HAP-1 (cell line): ENCODE measurements around the gene COX6A2.

Experiments used
- DNase-seq, 2 experiments: peaks; one replicate each; pipeline ENCODE4 v3.0.0-alpha.2; 2016 to 2020; ENCODE audit warnings: low spot score in 2 of 2
- H3K27me3 ChIP-seq: fragments of 250-450 bp; sonication (Bioruptor Pico); 2 replicates; pipeline ENCODE4 v1.5.1; 2020; ENCODE audit warnings: low read depth, mild to moderate bottlenecking, moderate library complexity
- H3K36me3 ChIP-seq: fragments of 250-450 bp; sonication (Bioruptor Pico); replicated peaks from 2 replicates; pipeline ENCODE4 v1.5.1; 2020; ENCODE audit warnings: mild to moderate bottlenecking
- H3K4me1 ChIP-seq: fragments of 250-450 bp; sonication (Bioruptor Pico); 2 replicates; pipeline ENCODE4 v1.5.1; 2020; ENCODE audit warnings: mild to moderate bottlenecking
- H3K4me3 ChIP-seq: fragments of 250-450 bp; sonication (Bioruptor Pico); 2 replicates; pipeline ENCODE4 v1.5.1; 2020; ENCODE audit warnings: mild to moderate bottlenecking, moderate library complexity
- H3K9me3 ChIP-seq: fragments of 250-450 bp; sonication (Bioruptor Pico); 2 replicates; pipeline ENCODE4 v1.5.1; 2020; ENCODE audit warnings: mild to moderate bottlenecking, moderate library complexity
- in situ Hi-C: fragments of 300-500 bp; cut with MboI; formaldehyde crosslinking; loops from 3 replicates; pipeline ENCODE4 v1.14.3; 2020; ENCODE audit warnings: low sequenced_read_pairs, inconsistent platforms, mixed read lengths

COX6A2 gene

DNA sequence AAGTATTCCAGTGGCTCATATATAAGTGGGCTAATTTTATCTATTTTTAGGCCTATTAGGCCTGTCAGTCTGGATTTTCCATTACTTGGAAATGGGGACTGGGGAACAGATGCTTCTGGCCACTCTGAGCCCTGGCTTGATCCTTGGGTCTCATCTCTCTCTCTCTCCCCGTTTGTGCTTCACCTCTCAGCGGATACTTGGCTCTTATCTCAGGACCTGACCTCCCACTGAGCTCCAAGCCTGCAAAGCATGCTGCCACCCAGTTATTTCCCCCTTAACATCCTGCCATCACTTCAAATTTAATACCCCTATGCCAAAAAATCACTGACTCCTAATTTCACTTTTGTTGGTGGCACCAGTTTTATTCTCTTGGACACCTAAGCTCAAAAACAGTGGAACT lies 10.3 kb upstream of the COX6A2 start:
- in situ Hi-C loops = no loop called here
- no peaks in the 10 kb centered on the region for H3K9me3 ChIP-seq
- DNase-seq = no peak
- H3K36me3 ChIP-seq = no peaks in the 10 kb centered on the region
- H3K4me3 ChIP-seq = no peak overlapping the region
- H3K4me1 ChIP-seq = peaks cover 4% of the 10 kb centered on the region; the same call in 1 of the 2 replicates
- no peaks in the 10 kb centered on the region for H3K27me3 ChIP-seq

DNA sequence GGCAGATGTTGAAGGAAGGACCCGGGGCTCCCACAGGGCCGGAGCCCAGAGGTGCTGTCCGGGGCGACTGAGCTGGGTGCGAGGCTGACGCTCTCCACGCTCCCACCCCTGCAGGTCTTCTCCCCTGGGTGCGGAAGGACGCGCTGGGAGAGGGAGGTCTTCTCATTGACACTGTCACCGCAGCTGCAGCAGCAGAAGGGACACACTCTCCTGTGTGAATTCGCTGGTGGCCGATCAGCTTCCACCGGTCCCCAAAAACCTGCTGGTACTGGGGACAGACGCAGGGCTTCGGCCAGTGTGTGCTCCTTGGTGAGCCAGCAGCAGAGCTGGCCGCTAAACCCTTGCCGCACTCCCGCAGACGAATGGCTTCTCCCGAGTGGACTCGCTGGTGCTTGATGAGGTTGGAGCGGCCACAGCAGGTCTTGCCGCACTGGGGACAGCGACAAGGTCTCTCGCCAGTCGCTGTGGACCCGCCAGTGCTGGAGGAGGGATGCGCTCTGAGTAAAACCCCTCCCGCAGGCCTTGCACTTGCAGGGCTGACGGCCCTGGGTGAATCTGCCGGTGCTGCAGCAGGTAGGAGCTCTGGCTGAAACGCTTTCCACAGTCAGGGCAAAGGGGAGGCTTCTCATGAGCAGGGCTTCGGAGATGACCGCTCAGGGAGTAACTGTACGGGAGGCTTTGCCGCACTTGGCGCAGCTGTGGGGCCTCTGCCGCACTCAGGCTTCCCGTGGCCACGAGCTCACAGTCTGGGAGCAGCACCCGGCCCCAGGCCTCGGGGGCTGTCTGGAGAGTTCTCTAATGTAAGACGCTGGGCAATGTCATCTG lies 8.3 kb upstream of the COX6A2 start:
- Histone ChIP-seq H3K36me3 (no peaks in the 10 kb centered on the region), H3K9me3 (no peaks in the 10 kb centered on the region), H3K4me3 (no peak overlapping the region), H3K27me3 (no peaks in the 10 kb centered on the region), H3K4me1 (no peaks in the 10 kb centered on the region)
- DNase-seq = no peak
- in situ Hi-C loops = no loop called here

DNA sequence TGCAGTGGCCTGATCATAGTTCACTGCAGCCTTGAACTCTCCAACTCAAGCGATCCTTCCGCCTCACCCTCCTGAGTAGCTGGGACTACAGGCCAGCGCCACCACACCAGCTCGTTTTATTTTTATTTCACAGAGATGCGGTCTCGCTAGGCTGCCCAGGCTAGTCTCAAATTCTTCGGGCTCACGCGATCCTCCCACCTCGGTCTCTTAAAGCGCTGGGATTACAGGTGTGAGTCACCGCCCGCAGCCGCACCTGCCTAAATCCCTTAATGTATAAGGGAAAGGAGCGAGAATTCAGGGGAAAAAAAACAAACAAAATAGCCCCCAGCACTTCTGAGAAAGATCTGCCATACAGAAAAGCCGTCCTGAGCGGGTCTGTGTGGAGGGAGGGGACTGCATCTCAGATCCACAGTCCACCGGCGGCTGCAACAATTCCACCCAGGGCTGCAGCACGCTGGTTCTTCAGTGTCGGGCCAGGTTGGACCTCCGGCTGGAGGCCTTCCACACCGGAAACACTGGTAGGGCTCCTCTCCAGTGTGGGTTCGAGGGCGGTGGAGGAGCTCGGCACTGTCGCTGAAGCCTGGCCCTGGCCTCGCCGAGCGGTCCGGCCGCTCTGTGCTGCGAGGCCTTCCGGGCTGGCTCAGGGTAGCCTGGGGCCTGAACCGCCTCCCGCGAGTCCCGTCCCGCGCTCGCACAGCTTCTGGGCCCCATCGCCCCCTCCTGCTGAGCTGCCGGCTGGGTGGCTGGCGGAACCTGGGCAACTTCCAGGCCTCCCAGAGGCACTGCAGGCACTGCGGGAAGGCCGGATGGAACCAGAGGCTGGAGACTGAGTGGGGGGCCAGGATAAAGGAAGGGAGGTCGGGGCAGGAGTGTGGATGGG lies 7.4 kb upstream of the COX6A2 start:
- no peaks in the 10 kb centered on the region for H3K4me1 ChIP-seq
- in situ Hi-C loops = no loop called here

DNA sequence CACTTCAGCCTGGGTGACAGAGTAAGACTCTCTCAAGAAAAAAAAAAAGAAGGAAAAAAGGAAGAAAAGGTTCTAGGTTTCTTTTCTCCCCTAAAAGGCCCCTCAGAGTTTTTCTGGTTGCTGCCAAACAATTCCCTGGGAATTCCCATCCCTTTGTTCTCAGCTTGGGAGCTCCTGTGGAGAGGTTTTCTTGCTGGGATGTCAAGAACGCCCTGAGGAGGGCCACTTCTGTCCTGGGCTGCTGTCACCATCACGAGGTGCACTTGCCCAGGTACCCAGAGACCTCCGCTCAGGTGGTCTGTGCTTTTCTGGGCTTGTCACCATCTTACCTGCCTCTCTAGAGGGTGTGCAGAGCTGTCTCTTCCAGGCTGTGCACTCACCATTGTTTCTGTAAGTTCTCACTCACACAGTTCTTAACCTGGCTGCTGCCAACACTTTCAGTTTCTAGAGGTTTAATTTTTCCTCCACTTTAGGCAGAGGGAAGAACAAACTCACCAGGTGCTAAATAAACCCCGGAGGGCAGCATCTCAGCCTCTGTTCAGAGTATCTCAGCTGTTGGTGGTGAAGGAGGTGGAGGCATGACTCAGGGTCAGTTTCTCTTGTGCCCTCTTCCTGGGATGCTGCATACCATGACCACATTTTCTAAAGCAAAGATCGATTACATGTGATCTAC lies 2.4 kb upstream of the COX6A2 start:
- in situ Hi-C loops = no loop called here
- no peaks in the 10 kb centered on the region for H3K4me1 ChIP-seq
- no peak for DNase-seq
- no peaks in the 10 kb centered on the region for H3K9me3 ChIP-seq
- no peaks in the 10 kb centered on the region for H3K27me3 ChIP-seq
- no peak overlapping the region for H3K4me3 ChIP-seq
- H3K36me3 ChIP-seq = no peaks in the 10 kb centered on the region

More for the DNA sequence above, 7.4 kb upstream of the COX6A2 start:
- Histone ChIP-seq H3K27me3 (no peaks in the 10 kb centered on the region), H3K9me3 (no peaks in the 10 kb centered on the region), H3K4me3 (no peak overlapping the region), H3K36me3 (no peaks in the 10 kb centered on the region)
- no peak for DNase-seq

DNA sequence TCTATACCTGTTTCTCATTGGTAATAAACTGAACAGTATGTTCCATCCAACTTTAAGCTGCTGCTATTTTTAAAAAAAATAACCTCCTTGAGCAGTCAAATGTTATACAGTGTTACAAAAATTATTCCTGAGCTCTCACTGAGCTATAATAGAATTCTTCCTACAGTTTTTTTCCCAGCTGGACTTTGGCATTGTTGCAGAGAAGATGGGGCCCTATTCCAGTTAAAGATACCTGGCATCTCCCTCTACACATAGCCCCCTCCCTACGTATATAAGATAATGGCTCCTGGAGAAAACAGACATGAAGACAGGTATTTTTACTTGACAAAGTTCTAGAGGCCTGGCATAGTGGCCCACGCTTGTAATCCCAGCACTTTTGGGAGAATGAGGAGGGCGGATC lies 1.6 kb upstream of the COX6A2 start:
- Histone ChIP-seq H3K9me3 (no peaks in the 10 kb centered on the region), H3K4me1 (no peaks in the 10 kb centered on the region), H3K27me3 (no peaks in the 10 kb centered on the region), H3K4me3 (no peak overlapping the region), H3K36me3 (no peaks in the 10 kb centered on the region)
- DNase-seq = no peak
- in situ Hi-C loops = no loop called here

DNA sequence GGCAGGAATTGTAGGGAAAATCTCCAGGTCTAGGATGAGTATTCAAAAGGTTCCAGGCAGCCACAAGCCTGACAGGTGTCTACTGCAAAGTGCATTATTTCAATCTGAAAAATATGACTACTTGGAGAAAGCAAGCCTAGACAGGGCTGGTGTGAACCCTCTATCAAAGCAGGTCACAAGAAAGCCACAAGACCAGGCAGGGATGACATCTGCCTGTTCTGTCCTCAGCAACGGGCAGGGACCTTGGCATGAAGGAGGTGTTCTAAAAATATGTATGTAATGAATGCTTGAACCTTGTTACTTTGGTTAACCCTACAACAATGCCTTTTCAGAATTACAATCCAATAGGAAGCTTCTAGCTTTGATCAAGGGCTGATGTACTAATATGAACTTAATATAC lies 1.2 kb upstream of the COX6A2 start:
- no peaks in the 10 kb centered on the region for H3K36me3 ChIP-seq
- in situ Hi-C loops = no loop called here
- DNase-seq = no peak

DNA sequence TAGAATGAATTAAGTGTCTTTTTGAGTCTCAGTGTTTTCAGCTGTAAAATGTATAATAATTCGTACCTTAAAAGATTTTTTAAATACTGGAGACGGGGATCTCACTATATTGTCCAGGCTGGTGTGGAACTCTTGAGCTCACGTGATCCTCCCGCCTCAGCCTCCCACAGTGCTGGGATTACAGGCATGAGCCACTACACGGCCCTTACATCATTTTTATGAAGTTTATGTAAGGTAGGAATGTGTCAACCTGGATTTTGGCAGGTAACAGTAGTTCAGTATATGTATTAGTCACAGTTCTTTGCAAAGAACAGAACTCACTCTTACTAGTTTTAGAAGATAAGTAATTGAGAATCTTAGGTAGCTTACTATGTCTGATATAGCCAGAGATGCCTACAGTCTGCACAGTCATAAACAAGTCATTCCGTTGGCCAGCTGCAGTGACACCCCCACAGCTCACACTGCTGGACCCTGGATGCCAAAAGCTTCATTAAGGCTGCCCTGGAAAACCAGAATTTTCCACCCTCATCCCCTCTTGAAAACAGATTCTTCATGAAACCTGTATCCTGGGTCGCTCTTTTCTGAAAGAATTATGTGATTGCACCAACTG lies 583 bp upstream of the COX6A2 start:
- Histone ChIP-seq H3K4me3 (no peak overlapping the region), H3K27me3 (no peaks in the 10 kb centered on the region), H3K36me3 (no peaks in the 10 kb centered on the region), H3K4me1 (no peaks in the 10 kb centered on the region), H3K9me3 (no peaks in the 10 kb centered on the region)
- in situ Hi-C loops = no loop called here
- no peak for DNase-seq

More for the DNA sequence above, 1.2 kb upstream of the COX6A2 start:
- H3K4me3 ChIP-seq = no peak overlapping the region
- H3K4me1 ChIP-seq = no peaks in the 10 kb centered on the region
- no peaks in the 10 kb centered on the region for H3K27me3 ChIP-seq
- no peaks in the 10 kb centered on the region for H3K9me3 ChIP-seq

DNA sequence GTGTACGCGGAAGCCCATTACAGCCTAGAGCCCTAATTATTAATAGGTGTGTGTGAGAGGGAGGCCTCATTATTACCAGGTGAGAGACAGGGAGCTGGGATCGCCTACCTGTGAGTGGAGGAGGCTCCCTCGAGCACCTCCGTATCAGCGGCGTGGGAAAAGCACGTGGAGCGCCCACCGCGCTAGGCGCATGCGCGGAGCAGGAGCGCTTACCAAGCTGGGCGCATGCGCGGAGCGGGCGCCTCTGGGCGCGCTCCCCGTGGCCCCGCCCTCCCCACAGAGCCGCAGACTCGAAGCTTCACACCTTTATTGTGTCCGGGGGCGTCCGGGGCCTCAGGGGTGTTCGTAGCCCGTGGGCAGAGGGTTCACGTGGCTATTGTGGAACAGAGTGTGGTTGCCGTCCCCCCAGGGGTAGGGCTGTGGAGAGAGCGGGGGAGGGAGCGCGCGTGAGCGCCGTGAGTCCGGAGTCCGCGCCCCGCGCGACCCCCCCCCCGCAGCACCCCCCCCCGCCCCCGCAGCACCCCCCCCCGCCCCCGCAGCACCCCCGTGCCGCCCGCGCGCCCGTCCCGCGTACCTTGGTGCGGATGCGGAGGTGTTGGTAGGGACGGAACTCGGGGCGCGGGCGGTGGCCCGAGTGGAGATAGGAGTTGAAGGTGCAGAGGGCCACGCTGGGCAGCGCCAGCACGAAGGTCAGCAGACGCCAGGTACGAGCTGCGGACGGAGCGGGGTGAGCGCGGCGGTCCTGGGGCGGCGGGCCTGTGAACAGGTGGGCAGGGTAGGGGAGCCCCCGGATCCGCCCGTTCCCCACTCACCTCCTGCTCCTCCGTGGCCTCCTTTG lies 500 bp downstream of the COX6A2 start:
- no peak for DNase-seq
- Histone ChIP-seq H3K4me1 (no peaks in the 10 kb centered on the region), H3K36me3 (no peaks in the 10 kb centered on the region), H3K27me3 (no peaks in the 10 kb centered on the region), H3K9me3 (no peaks in the 10 kb centered on the region), H3K4me3 (no peak overlapping the region)
- in situ Hi-C loops = no loop called here

DNA sequence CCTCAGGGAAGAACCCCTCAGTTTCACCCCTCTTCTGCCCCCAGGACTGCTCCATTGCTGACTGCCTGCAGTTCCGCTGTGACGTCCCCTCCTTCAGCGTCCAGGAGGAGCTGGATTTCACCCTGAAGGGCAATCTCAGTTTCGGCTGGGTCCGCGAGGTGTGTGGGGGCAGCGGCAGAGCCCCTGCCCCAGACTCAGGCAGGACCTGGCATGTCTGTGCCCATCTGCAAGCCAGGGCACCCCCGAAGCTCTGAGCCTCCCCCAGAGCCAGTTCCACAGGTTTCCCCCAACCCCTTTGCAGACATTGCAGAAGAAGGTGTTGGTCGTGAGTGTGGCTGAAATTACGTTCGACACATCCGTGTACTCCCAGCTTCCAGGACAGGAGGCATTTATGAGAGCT lies 4.4 kb downstream of the COX6A2 start:
- Histone ChIP-seq H3K9me3 (no peaks in the 10 kb centered on the region), H3K27me3 (no peaks in the 10 kb centered on the region), H3K4me3 (no peak overlapping the region), H3K4me1 (no peaks in the 10 kb centered on the region), H3K36me3 (no peaks in the 10 kb centered on the region)
- in situ Hi-C loops = no loop called here
- no peak for DNase-seq

DNA sequence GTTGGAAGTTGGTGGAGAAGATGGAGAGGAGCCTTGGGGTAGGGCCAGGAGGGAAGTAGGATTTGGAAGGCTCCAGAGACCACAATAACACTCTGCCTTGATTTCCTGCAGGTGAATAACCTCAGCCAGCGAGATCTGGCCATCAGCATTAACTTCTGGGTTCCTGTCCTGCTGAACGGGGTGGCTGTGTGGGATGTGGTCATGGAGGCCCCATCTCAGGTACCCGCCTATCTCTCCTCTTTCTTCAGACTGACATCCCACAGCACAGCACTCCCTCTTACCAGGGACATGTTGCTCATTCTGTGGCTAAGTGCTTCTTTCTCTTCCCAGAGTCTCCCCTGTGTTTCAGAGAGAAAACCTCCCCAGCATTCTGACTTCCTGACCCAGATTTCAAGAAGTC lies 4.9 kb downstream of the COX6A2 start:
- Histone ChIP-seq H3K4me1 (no peaks in the 10 kb centered on the region), H3K4me3 (no peak overlapping the region), H3K36me3 (no peaks in the 10 kb centered on the region), H3K9me3 (no peaks in the 10 kb centered on the region), H3K27me3 (no peaks in the 10 kb centered on the region)
- no peak for DNase-seq
- in situ Hi-C loops = no loop called here

DNA sequence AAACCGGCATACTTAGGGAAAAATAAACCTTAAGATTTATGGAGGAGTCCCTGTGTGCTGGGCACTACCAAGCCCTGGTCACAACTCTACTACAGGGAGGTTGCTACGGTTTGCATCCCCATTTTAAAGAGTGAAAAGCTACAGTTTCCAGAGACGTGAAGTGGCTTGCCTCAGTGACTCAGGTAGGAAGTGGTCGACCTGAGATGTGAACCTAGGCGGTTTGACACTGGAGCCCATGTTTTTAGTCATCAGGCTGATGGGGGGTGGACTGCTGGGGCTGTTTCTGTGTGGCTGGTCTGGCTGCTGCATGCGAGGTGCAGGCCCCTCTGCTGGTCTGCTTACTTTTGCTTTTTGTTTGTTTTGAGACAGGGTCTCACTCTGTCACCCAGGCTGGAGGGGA lies 6.6 kb downstream of the COX6A2 start:
- Histone ChIP-seq H3K4me1 (no peaks in the 10 kb centered on the region), H3K36me3 (no peaks in the 10 kb centered on the region), H3K27me3 (no peaks in the 10 kb centered on the region), H3K4me3 (no peak overlapping the region), H3K9me3 (no peaks in the 10 kb centered on the region; the same call in 1 of the 2 replicates)
- in situ Hi-C loops = no loop called here
- DNase-seq = no peak

DNA sequence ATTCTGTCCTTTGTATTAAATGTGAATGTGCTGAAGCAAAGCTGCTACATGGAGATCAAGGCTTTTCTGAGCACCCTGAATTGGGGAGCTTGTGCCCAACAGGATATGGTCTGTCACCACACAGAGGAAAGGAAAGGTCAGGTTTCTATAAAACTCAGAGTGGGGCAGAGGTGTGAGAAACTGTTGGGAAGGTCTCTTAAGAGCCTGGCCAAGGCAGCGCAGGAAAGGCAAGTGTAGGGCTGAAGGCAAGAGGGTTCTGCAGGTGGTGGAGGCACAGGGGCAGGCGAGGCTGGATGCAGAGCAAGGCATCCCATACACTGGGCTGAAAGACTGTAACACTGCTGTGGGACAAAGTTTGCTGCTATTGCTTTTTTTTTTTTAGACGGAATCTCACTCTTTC lies 8.1 kb downstream of the COX6A2 start:
- no peaks in the 10 kb centered on the region; the same call in 1 of the 2 replicates for H3K9me3 ChIP-seq
- no peak for DNase-seq
- no peak overlapping the region for H3K4me3 ChIP-seq
- in situ Hi-C loops = no loop called here
- H3K4me1 ChIP-seq = no peaks in the 10 kb centered on the region
- no peaks in the 10 kb centered on the region for H3K36me3 ChIP-seq
- no peaks in the 10 kb centered on the region for H3K27me3 ChIP-seq

DNA sequence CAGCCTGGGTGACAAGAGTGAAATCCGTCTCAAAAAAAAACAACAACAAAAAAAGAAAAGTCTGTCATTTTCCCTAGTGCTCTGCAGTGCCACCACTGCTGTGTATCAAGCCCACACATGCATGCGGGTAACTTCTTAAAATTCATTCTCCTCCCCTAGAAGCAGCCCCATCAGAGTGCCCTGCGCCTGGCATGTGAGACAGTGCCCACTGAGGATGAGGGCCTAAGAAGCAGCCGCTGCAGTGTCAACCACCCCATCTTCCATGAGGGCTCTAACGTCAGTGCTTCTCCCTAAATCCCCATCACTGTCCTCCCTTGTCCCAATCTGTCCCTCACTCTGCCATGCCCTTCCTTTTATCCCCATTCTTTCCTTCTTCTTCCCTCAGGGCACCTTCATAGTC lies 10.2 kb downstream of the COX6A2 start:
- DNase-seq = no peak
- no peaks in the 10 kb centered on the region for H3K27me3 ChIP-seq
- in situ Hi-C loops = no loop called here
- no peak overlapping the region for H3K4me3 ChIP-seq
- no peaks in the 10 kb centered on the region for H3K4me1 ChIP-seq
- H3K36me3 ChIP-seq = no peaks in the 10 kb centered on the region
- no peaks in the 10 kb centered on the region; the same call in 1 of the 2 replicates for H3K9me3 ChIP-seq
